IPS-NIHi7 (cell line): ENCODE measurements around the gene ASAH2B.
A peak's percentile ranks its signal among the peaks of the same experiment; 100 is the strongest.
"Not testable (repeated sequence)": the region's sequence is repeated elsewhere in the genome, so short reads cannot be mapped to it uniquely, and the experiment has no call there.

Source experiments
- DNase-seq: peaks from one replicate; pipeline ENCODE4 v3.0.0; 2012; ENCODE audit warnings: mixed read lengths; ENCODE audit errors: extremely low spot score

Gene ASAH2B

DNA sequence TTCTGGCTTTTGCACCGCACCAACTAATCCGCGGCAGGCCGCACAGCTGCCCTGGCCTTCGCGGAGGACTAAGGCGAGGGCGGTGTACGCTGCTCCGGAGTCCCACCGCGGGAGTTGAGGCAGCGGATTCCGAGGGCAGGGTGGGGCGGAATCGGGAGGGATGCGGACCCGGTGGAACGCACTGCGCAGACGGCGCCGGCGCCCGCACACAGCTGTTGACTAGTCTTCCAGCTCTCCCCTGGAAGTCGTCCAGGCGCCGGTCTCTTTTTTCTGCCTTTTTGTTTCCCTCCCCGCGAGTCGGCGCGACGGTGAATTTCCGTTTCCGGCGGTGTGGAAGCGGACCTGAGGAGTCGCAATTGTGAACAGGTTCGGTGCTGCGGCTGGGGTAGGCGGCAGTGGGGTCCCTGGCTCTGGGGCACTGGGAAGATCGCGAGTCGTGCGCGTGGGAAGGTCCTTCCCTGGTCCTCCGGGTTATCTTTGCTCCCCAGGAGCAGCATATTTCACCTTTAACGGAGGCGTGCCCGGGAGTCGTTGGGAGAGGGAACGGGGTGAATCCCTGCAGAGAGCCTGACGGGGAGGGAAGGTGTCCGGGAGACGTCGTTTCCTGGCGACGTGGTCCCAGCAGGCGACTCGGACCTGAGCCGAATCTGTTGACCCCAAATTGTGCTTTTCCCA is at the start of gene ASAH2B:
Gene ASAH2B (plus strand): TSS at position 319 of the 675 bp plus-strand sequence. CDS start 5,195 bp downstream, outside the sequence.
- peak; percentile 63 for DNase-seq

DNA sequence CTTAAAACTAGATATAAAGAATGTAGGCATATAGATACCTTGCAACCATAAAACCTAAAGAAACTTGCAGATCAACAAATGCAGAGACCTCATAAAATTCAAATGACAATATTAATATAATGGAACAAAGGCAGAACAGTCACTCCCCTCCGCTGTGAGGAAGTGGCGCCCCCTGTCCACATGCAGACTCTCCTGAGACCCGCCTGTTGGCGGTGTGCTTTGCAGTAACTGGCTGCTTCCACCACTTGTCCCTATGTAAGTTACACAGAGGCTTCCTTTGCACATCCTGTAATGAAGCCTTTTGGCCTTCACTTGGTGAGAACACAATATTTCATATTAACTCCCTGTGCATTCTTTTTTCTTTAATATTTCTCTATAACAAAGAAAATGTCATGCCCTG is 41.9 kb upstream of the ASAH2B start:
- DNase-seq = not testable (repeated sequence)

DNA sequence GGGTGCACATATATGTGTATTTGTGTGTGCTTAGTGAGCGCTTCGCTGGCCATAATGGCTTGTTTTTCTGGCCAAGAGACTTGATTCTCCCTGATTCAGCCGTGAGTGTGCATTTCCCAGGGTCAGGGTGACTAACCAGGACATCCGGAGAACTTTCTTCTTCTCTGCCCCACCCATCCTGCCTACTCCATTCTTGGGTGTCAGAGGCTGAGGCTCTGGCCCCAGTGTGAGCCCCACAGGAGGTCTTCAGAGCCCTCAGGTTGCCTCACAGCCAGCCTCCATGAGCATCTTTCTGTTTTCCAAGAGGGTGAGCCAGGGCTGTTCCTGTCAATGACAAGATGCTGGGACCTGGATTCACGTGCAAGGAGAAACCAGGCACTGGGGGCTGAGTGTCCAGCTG is 37.8 kb upstream of the ASAH2B start:
- DNase-seq = not testable (repeated sequence)

DNA sequence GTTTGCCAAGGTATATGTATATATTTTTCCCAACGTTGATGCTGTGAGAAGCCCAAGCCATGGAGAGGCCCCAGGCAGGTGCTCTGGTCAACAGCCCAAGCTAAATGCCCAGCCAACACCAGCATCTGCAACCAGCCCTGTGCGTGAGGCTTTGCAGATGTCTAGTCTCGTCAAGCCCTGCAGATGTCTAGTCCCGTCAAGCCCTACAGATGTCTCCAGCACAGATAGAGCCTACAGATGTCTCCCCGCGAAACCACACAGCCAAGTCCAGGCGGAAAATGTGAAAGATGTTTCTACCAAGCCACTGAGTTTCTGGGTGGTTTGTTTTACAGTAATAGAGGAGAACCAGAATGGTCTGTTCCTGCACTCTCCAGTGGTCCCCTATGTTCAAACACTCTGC is 36.7 kb upstream of the ASAH2B start:
- DNase-seq = not testable (repeated sequence)

DNA sequence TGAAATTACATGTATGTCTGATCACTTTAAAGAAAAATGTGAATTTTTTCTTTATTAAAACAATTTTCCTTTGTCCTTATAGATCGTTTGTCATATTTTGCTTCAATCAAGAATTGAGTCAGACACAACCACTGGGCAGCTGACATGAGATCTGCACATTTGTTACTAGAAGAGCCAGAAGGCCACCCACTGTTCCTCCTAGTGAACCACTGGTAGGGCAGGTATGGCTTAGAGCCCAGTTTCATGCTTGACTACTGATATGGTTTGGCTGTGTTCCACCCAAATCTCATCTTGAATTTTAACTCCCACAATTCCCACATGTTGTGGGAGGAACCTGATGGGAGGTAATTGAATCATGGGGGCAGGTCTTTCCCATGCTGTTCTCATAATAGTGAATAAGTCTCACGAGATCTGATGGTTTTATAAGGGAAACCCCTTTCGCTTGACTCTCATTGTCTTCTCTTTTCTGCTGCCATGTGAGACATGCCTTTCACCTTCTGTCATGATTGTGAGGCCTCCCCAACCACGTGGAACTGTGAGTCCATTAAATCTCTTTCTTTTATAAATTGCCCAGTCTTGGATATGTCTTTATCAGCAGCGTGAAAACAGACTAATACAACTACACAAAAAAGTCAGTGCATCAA is 35.2 kb upstream of the ASAH2B start:
- DNase-seq = not testable (repeated sequence)

DNA sequence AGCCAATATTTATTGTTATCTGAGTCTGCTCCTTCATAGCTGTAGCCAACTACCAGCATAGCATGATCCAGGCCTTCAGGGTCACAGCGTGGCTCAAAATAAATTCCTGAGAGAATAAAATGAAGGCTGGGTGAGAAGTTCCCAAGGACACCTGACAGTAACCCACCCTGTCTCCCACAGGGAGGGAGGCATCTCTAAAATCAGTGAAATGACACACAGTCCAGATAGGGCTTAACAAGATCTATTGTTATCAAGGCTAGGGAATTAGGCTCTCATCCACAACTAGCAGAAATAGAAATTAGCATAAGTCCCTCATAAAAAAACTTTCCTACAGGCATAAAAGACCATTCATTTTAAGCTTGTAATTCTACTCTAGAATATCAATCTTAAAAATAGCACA is 33.7 kb upstream of the ASAH2B start:
- not testable (repeated sequence) for DNase-seq

DNA sequence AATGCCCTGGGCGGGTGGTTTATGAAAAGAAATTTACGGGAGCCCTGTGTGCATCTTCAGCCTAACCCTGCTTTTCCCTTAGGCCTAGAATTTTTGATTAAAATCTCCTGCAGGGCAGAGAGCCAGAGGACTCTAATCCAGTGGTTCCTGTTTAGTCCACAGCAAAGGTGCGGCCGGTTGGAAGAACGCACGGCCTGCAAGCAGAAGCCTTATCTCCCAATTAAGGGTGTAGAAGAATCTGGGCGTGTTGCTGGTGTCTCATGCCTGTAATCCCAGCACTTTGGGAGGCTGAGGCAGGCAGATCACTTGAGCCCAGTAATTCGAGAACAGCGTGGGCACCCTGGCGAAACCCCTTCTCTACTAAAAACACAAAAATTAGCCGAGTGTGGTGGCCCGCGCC is 29.5 kb upstream of the ASAH2B start:
- DNase-seq = not testable (repeated sequence)

DNA sequence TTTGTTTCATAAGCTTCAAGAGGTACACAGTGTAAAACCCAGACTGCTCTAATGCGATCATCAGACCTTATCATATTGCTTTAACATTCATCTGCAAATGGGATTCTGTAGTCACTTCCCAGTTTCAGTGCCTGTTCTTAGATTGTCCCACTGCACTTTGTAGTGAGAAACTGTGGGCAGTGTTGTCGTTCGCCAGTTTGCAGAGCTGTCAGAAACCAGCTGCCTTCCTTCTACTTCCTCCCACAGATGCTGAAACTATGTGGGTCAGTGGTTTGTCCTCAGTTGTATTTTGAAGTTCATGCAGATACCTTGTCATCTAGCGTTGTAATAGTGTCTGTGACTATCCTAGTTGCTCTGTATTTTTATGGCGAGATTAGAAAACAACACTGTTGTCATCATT is 15.9 kb upstream of the ASAH2B start:
- DNase-seq = not testable (repeated sequence)

DNA sequence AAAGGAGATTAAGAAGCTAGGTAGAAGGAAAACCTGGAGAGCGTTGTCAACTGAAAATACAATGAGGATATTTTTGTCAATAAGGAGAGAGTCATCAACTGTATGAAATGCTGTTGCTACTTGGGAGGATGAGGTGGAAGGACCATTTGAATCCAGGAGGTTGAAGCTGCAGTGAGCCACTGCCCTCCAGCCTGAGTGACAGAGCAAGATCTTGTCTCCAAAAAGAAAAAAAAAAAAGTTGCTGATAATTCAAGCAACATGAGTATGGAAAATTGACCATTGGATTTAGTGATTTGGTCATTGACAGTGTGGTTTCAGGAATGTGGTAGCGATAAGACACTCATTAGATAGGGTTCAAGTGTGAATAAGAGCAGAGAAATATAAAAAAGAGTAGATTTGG is 11.6 kb upstream of the ASAH2B start:
- DNase-seq = not testable (repeated sequence)

DNA sequence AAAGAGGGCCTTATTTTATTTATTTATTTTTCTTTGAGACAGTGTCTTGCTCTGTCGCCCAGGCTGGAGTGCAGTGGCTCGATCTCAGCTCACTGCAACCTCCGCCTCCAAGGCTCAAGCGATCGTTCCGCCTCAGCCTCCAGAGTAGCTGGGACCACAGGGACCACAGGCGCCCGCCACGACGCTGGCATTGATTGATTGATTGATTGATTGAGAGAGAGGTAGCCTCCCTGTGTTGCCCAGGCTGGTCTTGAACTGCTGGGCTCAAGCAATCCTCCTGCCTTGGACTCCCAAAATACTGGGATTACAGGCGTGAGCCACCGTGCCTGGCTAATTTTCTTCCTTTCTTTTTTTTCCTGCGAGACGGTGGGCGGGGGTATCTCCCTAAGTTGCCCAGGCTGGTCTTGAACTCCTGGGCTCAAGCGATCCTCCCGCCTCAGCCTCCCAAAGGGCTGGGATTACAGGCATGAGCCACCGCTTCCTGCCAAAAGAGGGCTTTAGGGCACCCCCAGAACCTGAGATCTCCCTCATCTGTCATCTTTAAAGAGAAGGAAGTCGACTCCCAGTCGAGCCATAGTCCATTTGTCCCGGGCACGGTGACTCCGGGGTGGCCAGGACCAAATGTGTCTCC is 634 bp upstream of the ASAH2B start:
- not testable (repeated sequence) for DNase-seq

DNA sequence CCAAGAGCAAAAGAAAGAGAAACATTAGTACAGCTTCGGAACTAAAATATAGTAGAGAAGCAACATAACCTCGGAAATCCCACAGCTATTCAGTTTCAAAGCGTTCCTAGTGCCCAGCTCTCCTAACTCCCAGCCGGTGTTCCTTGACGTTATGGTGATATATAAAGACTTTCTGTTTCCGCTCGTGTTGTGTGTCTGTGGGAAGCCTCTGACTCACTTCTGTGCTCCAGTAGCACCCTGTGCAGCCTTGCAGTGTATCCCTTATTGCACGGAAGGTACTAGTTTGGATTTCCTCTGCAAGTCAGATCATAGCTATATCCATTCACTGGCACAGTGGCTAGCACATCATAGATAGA is 535 bp downstream of the ASAH2B start:
- peak; percentile 6 for DNase-seq

DNA sequence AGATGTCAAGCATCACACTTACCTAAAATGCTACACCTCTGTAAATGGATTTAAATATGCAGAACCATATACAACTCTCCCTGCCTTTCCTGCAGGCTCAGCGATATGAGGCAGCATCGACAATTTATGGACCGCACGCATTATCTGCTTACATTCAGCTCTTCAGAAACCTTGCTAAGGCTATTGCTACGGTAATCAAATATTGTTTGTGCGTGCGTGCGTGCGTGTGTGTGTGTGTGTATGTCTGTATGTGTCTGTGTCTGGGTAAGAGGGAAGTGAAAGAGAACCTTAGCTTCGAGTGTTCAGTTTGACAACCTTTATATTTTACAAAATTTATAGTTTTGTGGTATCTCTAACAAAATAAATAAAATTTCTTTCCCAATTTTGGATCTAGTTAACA is 3.1 kb downstream of the ASAH2B start:
- not testable (repeated sequence) for DNase-seq

DNA sequence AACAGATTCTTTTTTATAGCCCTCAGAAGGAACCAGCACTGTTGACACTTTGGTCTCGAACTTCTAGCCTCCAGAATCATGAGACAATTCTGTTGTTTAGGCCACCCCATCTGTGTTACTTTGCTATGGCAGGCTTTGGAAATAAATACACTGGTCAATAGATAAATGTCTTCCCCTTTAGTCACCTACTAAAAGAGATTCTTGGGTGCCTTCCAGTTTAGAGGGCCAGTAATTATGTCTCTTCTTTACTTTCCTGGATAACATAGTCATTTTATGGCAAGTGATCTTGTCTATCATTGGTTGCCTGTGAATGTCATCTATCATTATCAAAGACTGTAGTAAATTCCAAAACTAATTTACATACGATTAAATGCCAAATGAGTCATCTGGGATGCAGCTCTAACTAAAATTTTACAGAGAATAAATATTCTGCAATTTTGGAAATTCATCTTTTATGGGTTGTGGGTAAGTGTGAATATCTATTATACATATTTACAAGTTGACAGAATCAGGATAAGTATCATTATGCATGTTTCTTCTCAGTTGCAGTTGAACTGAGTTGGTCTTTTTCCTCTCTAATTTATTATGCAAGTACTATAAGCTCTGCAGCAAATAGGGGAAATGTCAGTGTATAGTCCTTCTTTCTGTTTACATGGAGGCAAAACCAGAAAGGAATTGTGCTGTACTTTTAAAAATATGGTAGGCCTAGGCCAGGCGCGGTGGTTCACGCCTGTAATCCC is 27.2 kb downstream of the ASAH2B start:
- not testable (repeated sequence) for DNase-seq

DNA sequence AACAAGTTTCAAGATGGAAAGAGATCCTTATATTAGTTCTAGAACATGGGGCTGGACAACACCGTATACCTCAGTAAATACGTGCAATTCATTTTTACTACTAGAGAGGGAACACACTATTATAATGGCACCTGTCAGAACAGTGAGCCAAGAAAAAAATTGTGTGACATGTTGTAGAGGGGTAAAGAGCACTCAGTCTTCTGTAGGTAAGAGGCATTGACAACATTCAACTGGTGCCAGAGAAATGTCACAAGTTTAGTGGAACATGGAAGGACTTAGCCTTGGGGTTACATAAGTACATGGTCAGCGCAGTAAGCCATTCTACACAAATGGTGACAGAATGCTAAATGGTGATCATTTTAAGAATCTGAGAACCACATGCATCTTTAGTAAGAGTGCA is 32.3 kb downstream of the ASAH2B start:
- DNase-seq = not testable (repeated sequence)

DNA sequence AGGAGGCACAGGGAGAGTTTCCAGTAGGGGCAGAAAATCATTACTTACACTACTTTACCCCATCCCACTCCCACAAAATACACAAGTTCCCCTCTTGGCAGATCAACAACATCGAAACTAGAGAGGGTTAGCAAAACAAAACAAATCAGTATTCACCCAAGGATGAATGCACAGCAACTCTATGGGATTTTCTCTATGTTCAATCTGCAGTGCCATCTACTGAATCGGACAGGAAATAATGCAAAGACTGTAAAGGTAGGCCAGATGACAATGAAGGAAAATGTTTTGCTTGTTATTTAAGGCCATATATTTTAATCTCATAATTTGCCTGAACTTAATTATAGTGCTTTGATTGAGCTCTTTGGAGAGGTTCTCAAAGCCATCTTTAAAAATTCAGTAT is 35.1 kb downstream of the ASAH2B start:
- not testable (repeated sequence) for DNase-seq

DNA sequence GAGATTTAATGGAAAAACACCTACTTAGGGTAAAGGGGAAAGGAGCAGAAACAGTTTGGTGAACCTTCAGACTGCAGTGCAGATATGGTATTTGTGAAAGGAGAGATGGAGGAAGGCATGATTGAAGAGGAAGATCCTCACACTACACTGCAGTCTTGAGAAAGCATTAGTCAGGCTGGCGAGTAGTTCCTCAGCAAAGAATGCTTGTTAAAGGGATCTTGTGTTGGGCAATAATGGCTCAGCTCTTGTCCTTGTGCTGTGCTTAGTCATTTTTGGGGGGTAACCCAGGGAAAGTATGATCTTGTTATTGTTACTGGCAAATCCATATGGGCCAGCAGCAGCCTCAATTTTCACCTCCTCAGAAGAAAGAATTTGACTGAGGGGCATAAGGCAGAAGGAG is 40.3 kb downstream of the ASAH2B start:
- not testable (repeated sequence) for DNase-seq

DNA sequence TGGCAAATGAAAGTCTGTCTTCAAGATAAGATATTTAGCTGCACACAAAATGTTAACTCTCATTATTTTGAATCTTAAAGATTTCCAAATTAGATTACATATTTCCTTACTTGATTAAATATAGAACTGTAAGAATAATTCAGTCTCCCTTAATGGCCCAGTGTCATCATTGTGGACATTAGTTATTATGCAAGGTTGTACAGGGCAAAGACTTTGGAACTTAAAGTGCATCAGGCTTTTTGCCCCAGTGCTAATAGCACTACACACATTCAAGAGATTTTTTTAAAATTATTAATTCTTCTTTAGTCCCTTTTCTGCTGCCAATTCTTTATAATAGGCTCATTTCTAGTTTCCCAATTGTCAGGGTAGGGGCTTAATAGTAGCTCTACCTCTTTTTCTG is 42.3 kb downstream of the ASAH2B start:
- not testable (repeated sequence) for DNase-seq

DNA sequence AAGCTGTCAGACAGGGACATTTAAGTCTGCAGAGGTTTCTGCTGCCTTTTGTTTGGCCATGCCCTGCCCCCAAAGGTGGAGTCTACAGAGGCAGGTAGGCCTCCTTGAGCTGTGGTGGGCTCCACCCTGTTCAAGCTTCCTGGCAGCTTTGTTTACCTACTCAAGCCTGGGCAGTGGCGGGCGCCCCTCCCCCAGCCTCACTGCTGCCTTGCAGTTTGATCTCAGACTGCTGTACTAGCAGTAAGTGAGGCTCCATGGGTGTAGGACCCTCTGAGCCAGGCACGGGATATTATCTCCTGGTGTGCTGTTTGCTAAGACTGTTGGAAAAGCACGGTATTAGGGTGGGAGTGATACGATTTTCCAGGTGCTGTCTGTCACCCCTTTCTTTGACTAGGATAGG is 48.2 kb downstream of the ASAH2B start:
- not testable (repeated sequence) for DNase-seq

DNA sequence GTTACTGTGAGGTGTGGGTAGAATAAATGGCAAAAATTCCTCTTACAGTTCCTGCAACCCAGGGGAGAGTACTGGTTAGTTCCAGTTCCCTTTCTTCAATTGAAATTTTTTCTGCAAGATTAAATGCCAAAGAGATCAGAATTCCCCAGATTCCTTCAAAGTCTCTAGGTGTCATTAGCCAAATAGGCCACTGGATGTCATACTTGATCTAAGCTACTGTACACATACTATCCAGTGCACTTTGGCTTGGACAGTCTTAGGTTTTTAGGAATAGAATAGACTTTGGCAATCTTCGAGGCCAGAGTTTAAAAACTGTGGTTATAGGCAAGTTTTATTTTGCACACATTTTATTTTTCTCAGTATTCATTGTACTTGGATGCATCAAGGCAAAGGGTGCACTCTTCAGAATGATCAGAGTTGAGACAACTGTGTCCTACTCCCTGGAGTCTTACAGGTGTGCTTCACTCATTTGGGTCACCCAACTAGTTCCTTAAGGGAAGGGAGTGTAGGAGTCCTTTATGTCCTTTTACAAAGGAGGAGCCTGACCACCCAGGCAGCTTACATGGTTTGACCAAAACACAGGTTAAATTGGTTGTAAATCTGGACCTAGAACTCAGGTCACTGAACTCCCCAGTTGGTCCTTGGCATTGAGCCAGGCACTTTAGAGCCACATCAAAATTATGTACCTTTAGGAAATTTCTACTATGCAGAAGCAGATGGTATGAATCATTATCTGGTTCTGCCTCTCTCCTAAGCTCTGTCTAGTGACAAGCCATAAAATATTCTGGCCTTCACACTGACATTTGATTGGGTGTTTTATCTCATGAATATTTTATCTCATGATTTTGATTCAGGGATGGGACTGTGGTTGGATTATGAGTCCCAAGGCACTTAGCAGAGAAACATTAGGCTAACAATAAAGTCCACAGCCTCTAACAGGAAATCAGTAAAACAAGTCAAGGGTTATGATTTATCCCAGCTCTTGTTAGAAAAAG is 49.5 kb downstream of the ASAH2B start:
- peak; percentile 52 for DNase-seq

DNA sequence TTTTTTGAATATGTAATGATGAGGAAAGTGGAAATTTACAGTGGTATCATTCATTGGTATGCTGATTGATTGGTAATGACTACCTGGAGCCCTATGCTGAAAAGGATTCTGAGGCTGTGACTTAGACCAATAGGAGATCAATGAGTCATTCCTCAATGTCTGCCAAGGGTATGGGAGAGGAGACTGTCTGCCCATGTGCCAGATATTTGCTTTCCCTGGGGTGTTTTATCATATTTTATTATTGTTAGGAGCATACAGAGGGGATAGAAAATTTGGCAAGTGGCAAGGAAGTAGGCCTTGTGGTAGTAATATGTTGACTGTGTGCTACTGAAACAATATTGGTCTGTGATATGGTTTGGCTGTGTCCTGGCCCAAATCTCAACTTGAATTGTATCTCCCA is 54.8 kb downstream of the ASAH2B start:
- no peak for DNase-seq

DNA sequence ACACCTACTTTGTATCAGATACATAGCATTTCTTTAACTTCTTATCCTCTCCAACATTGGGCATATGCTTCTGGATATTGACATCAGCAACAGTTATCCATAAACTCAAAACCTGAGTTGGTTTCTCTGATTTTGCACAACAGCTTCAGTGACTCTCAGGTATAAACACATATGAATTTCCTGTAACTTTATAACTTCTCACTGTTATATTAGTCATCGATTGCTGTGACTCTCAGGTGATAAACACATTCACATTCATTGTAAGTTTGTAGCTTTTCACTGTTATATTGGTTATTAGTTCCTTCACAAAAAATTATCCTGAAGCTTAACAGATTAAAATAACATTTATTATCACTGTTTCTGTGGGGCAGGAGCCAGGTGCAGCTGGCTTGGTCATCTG is 57.0 kb downstream of the ASAH2B start:
- DNase-seq = no peak
